GM19463 (cell line): Measurements from ENCODE around the gene PITPNM3.

ENCODE experiments used
- ATAC-seq: cut with Tn5 transposase; IDR thresholded peaks from one replicate; pipeline ENCODE4 v1.9.1; 2021; ENCODE audit warnings: mild to moderate bottlenecking, moderate library complexity; ENCODE audit not compliant: unreplicated experiment

The PITPNM3 gene

GRCh38 chr17:6554342-6554741, 2.0 kb downstream of the PITPNM3 start:
- ATAC-seq, result no peak

GRCh38 chr17:6551869-6552531, 4.4 kb downstream of the PITPNM3 start:
- no peak for ATAC-seq

GRCh38 chr17:6551356-6551755, 5.0 kb downstream of the PITPNM3 start:
- ATAC-seq, result no peak

GRCh38 chr17:6549384-6550036, 6.8 kb downstream of the PITPNM3 start:
- no peak for ATAC-seq

- ATAC-seq, result no peak
Observed at GRCh38 chr17:6548578-6549330, 7.6 kb downstream of the PITPNM3 start.

- no peak for ATAC-seq
Observed at GRCh38 chr17:6548034-6548433, 8.3 kb downstream of the PITPNM3 start.

GRCh38 chr17:6547336-6547735, 9.0 kb downstream of the PITPNM3 start:
- no peak for ATAC-seq

- ATAC-seq, result no peak
Observed at GRCh38 chr17:6546069-6546718, 10.2 kb downstream of the PITPNM3 start.

- no peak for ATAC-seq
Observed at GRCh38 chr17:6545291-6545690, 11.1 kb downstream of the PITPNM3 start.

GRCh38 chr17:6544011-6544370, 12.4 kb downstream of the PITPNM3 start:
- ATAC-seq, result no peak

- no peak for ATAC-seq
Observed at GRCh38 chr17:6543079-6544010, 13.0 kb downstream of the PITPNM3 start.

GRCh38 chr17:6542577-6542976, 13.8 kb downstream of the PITPNM3 start:
- ATAC-seq, result no peak

GRCh38 chr17:6541886-6542285, 14.5 kb downstream of the PITPNM3 start:
- no peak for ATAC-seq

GRCh38 chr17:6539871-6540270, 16.5 kb downstream of the PITPNM3 start:
- ATAC-seq, result no peak

- no peak for ATAC-seq
Observed at GRCh38 chr17:6536566-6537065, 19.7 kb downstream of the PITPNM3 start.

GRCh38 chr17:6536053-6536452, 20.3 kb downstream of the PITPNM3 start:
- ATAC-seq, result no peak

- no peak for ATAC-seq
Observed at GRCh38 chr17:6534846-6535514, 21.4 kb downstream of the PITPNM3 start.

GRCh38 chr17:6532441-6532885, 23.9 kb downstream of the PITPNM3 start:
- no peak for ATAC-seq

- ATAC-seq, result no peak
Observed at GRCh38 chr17:6531575-6531974, 24.8 kb downstream of the PITPNM3 start.
